ENCODE results near the gene N4BP2L1.
"Not testable (repeated sequence)": the region's sequence is repeated elsewhere in the genome, so short reads cannot be mapped to it uniquely, and the experiment has no call there.

Gene N4BP2L1

DNA sequence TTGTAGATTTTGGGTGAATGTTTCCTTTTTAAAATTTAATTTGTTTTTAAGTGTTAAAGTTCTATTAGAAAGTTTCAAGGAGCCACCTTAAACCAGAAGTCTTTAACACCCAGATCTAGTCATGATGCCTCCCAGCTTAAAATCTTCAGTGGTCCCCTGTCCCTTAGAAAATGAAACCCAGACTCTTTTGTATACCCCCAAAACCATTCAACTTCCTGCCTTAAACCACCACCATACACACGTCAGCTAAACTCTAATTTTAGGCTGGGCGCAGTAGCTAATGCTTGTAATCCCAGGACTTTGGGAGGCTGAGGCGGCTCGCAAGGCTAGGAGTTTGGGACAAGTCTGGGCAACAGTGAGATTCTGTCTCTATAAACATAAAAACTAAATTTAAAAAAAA is 37.9 kb downstream of the N4BP2L1 start:
- DNase-seq (ENCODE audit: low read depth in 2 of 2), result no peak

DNA sequence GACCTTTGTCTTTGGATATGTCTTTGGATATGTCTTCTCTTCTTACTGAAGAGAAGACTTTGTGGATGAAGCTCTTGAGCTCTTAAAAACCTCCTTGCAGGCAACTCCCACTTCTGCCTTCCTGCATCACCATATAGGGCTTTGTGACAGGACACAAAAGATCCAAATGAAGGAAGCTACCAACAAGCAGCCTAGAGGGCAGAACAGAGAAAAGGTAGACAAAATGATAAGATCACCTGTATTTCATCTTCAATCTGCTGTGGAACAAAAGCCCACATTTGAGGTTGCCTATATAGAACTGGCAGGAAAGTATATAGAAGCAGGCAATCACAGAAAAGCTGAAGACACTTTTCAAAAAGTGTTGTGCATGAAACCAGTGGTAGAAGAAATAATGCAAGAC is 42.5 kb downstream of the N4BP2L1 start:
- no peak for DNase-seq (ENCODE audit: low read depth in 2 of 2)

DNA sequence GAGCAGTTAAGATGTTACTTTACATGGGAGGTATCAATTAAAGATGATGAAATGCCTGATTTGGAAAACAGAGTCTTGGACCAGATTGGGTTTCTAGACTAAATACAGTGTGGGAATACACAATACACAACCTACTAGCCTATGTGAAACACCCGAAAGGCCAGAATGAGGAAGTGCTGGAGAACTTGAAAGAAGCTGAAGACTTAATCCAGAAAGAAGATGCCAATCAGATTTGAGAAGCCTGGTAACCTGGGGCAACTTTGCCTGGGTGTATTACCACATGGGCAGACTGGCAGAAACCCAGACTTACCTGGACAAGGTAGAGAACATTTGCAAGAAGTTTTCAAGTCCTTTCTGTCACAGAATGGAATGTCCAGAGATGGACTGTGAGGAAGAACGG is 43.2 kb downstream of the N4BP2L1 start:
- DNase-seq (ENCODE audit: low read depth in 2 of 2), result no peak

DNA sequence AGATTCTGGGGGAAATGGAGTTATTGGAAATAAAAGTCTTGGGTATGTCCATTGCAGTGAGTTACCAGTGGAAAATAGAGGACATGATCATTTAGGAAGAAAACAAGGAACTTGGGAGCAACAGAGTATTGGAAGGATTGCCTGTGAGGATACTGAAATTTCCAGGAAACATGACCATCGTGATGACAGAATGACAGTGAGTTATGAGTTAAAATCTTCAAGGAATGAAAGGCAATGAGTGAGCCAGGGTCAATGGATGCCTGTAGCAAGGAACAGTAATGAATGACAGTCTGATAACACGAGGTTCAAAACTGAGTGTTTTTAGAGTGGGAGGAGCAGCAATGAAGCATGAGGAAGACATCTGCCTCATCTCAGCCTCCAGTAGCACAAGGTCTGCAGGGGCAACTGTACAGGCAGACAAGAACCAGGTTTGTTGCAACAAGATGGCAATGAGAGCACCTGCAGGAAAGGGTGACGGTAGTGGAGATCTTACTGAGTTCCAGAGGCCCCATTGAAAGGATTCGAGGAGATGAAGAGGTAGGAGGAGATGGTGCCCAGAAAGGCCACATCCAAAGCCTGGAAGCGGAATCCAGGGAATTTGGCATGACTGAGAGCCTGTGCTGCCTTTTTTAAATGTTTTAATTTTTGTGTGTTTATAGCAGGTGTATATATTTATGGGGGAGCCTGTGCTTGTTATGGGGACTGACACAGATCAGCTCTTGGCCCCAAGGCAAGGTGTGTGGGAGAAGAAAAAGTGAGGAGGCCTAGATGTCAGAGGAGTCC is 43.9 kb downstream of the N4BP2L1 start:
- DNase-seq (ENCODE audit: low read depth in 2 of 2), result no peak

DNA sequence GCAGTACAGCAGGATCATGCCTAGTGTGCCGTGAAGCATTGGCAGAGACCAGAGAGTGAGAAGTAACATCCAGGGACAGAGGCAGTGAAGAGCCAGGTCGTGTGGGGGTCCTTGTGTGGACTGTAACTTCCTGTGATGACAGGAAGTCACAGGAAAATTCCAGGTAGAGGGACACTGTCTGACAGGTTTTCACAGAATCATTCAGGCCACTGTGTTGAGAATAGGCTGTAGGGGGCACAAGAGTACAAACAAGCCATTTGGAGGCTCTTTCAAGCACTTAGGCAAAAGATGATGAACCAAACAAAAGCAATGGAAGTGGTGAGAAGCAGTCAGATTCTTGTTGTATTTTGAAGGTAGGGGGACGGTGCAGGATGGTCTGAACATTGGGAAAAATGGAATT is 46.4 kb downstream of the N4BP2L1 start:
- no peak for DNase-seq (ENCODE audit: low read depth in 2 of 2)

DNA sequence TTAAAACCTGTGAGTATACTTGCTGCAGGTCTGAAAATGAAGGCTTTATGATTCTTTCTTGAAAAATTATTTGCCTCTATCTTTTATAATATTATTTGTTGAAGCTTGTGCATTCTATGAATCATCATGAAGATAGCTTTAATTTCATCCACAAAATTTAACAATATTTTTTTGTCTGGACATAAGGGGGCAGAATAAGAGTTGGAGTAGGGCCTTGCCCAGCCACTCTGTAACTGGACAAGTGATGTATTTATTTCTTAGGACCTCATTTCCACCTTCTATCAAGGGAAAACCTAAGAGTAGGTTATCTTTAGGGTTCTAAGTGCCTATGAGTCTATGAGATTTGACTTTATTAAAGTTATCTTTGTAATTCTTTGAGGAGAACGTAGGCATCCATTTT is 49.9 kb downstream of the N4BP2L1 start:
- DNase-seq (ENCODE audit: low read depth in 2 of 2), result no peak

DNA sequence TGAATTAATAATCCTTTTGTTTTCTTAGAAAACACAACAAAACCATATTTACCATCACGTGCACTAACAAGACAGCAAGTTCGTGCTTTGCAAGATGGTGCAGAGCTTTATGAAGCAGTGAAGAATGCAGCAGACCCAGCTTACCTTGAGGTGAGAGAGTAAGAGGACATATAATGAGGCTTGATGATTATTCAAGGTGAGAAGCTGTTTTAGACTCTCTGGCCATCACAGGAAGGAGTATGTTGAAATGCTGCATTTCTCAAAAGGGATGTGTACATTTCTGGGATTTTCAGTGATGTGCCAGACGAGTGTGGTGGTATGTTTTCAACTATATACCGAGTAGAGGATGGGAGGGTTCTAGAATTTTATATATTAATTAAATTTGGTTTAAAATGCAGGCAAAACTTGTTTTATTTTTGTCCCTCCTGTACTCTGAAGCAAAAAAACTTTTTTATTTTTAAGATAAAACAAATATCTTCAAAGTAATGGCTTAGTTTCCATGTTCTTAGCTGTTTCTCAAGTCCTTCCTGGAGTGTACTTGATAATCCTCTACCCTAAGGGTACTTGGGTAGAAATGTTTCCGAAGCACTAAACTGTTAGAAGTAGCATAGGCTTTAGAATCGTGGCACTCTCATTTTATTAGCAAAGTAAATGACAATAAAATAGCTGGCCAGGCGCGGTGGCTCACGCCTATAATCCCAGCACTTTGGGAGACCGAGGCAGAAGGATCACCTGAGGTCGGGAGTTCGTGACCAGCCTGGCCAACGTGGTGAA is 51.1 kb downstream of the N4BP2L1 start:
- DNase-seq (ENCODE audit: low read depth in 2 of 2), result no peak

DNA sequence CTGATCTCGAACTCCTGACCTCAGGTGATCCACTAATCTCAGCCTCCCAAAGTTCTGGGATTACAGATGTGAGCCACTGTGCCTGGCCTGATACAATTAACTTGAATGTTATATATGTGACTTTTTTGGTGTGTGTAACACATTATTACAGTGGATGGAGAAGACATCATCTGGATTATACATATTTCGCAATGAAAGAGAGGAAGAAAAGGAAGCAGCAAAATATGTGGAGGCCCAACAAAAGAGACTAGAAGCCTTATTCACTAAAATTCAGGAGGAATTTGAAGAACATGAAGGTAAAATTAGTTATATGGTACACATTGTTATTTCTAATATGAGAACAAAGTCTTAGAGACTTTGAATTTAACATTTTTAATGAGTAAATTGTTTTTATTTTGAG is 57.1 kb downstream of the N4BP2L1 start:
- DNase-seq (ENCODE audit: low read depth in 2 of 2), result no peak

DNA sequence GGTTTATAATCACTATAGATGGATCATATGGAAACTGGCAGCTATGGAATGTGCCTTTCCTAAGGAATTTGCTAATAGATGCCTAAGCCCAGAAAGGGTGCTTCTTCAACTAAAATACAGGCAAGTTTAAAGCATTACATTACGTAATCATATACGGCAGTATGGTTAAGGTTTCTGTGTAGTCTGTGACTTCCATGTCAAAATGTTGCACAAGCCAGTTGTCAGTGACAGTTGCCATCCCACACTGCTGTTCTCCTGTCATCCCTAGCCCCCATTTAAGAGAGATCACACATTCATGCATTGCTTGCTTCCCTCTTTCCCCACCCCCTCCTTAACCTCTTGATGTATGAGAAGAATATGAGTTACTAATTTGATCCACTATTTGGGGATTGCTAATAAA is 65.4 kb downstream of the N4BP2L1 start:
- DNase-seq (ENCODE audit: low read depth in 2 of 2), result no peak

DNA sequence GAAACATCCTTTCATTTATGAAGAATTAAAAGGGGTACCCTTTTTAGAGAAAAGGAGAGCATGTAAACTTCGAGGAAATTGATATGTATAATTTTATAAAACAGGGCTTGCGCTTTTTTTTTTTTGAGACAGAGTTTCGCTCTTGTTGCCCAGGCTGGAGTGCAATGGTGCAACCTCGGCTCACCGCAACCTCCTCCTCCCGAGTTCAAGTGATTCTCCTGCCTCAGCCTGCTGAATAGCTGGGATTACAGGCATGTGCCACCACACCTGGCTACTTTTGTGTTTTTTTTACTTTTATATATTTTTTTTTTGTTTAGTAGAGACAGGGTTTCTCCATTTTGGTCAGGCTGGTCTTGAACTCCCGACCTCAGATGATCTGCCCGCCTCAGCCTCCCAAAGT is 72.0 kb downstream of the N4BP2L1 start:
- not testable (repeated sequence) for DNase-seq (ENCODE audit: low read depth in 2 of 2)

DNA sequence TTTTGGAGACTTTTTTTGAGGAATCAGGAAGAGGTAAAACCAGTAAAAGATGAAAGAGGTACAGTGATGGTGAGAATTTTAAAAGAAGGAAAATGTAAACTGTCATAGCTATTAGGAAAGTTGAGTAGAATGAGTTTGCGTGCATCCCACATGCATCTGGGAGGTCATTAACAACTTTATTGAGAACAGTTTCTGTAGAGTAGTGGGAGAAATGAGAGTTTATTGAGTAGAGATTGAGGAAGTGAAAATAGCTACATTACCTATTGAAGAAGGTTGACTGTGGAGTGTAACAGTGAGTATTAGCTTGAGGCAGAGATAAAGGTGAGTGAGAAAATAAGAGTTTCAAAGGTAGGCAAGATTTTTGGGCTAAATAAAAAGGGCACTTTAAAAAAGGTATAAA is 73.9 kb downstream of the N4BP2L1 start:
- DNase-seq (ENCODE audit: low read depth in 2 of 2), result no peak

DNA sequence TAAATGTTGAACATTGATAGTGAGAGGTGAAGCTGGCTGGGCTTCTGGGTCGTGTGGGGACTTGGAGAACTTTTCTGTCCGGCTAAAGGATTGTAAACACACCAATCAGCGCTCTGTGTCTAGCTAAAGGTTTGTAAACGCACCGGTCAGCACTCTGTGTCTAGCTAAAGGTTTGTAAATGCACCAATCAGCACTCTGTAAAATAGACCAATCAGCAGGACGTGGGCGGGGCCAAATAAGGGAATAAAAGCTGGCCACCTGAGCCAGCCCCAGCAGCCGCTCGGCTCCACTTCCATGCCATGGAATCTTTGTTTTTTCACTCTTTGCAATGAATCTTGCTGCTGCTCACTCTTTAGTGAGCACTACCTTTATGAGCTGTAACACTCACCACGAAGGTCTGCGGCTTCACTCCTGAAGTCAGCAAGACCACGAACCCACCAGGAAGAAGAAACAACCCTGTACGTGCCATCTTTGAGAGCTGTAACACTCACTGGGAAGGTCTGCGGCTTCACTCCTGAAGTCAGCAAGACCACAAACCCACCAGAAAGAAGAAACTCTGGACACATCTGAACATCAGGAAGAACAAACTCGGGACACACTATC is 77.0 kb downstream of the N4BP2L1 start:
- DNase-seq (ENCODE audit: low read depth in 2 of 2), result not testable (repeated sequence)
